HepG2 (cell line): ENCODE results near the gene DOK4. TPM values are rescaled to one million over a fixed set of nuclear protein-coding genes. Genes with fewer than 3 reads are reported as not detected.

Source experiments
- ARID4A ChIP-seq: sonication (generic); formaldehyde crosslinking; IDR thresholded peaks from 2 replicates; pipeline ENCODE4 v1.5.0; 2020; ENCODE audit warnings: mild to moderate bottlenecking, missing genetic modification reagents, borderline replicate concordance
- BATF2 ChIP-seq: sonication (generic); formaldehyde crosslinking; IDR thresholded peaks from 2 replicates; pipeline ENCODE4 v1.8.0; 2022; ENCODE audit warnings: mild to moderate bottlenecking, missing genetic modification reagents, moderate library complexity
- DNMT1 ChIP-seq: sonication (generic); formaldehyde crosslinking; IDR thresholded peaks from 2 replicates; pipeline ENCODE4 v1.5.1; 2020; ENCODE audit warnings: mild to moderate bottlenecking, missing genetic modification reagents
- GPN1 ChIP-seq: sonication (generic); formaldehyde crosslinking; IDR thresholded peaks from 2 replicates; pipeline ENCODE4 v1.5.1; 2020; ENCODE audit warnings: missing genetic modification reagents, borderline replicate concordance
- HDAC2 ChIP-seq: sonication (generic); formaldehyde crosslinking; IDR thresholded peaks from 2 replicates; pipeline ENCODE4 v1.4.0; 2020; ENCODE audit warnings: missing genetic modification reagents
- MBD4 ChIP-seq: IDR thresholded peaks from 2 replicates; pipeline ENCODE4 v1.6.1; 2012; ENCODE audit warnings: low read length, inconsistent platforms, borderline replicate concordance
- PTBP1 ChIP-seq: fragments of 200-400 bp; formaldehyde crosslinking; IDR thresholded peaks from 2 replicates; pipeline ENCODE4 v1.6.1; 2018; ENCODE audit warnings: low read length, low read depth; ENCODE audit not compliant: poor library complexity, severe bottlenecking
- ZNF12 ChIP-seq: sonication (generic); formaldehyde crosslinking; IDR thresholded peaks from 2 replicates; pipeline ENCODE4 v1.5.0; 2020; ENCODE audit warnings: missing genetic modification reagents
- ZNF121 ChIP-seq: sonication (generic); formaldehyde crosslinking; IDR thresholded peaks from 2 replicates; pipeline ENCODE4 v1.5.0; 2020; ENCODE audit warnings: mild to moderate bottlenecking, missing genetic modification reagents
- ZNF124 ChIP-seq: sonication (generic); formaldehyde crosslinking; IDR thresholded peaks from 2 replicates; pipeline ENCODE4 v1.4.0; 2020; ENCODE audit warnings: missing genetic modification reagents
- ZNF251 ChIP-seq: sonication (generic); formaldehyde crosslinking; IDR thresholded peaks from 2 replicates; pipeline ENCODE4 v1.9.0; 2021; ENCODE audit warnings: mild to moderate bottlenecking, missing genetic modification reagents
- ZNF274 ChIP-seq: sonication (generic); formaldehyde crosslinking; IDR thresholded peaks from 2 replicates; pipeline ENCODE4 v1.5.1; 2020; ENCODE audit warnings: mild to moderate bottlenecking, missing genetic modification reagents
- polyA plus RNA-seq, 8 experiments: library from polyadenylated mRNA; depleted of rRNA in 3 of 8; stranded (reverse) in 7 of 8; unstranded in 1 of 8; fragments of >200 nt; fragmentation: Illumina TruSeq in 4 of 8; extraction: Trizol in 4 of 8; gene quantifications; 2 replicates each; pipeline versions ENCODE4 v1.2.1 to v1.2.3, GENCODE V29; 2011 to 2016; ENCODE audit warnings: low read depth in 4 of 8, missing spikeins in 1 of 8, mixed read lengths in 1 of 8; ENCODE audit not compliant: insufficient read depth in 1 of 8
- total RNA-seq, 5 experiments: library from RNA; depleted of rRNA; stranded (reverse); fragments of >200 nt; fragmentation: Illumina TruSeq; extraction: Trizol; gene quantifications; 2 replicates each; pipeline ENCODE4 v1.2.3, GENCODE V29; 2016; ENCODE audit warnings: low read depth in 1 of 5
- TF ChIP-seq, protein P1 (sequence below): sonication (generic); formaldehyde crosslinking; IDR thresholded peaks from 2 replicates; pipeline ENCODE4 v1.4.0; 2020; ENCODE audit warnings: mild to moderate bottlenecking, missing genetic modification reagents
- TF ChIP-seq, protein P2 (sequence below): sonication (generic); formaldehyde crosslinking; IDR thresholded peaks from 2 replicates; pipeline ENCODE4 v1.4.0; 2020; ENCODE audit warnings: mild to moderate bottlenecking, missing genetic modification reagents
- TF ChIP-seq, protein P3 (sequence below): sonication (generic); formaldehyde crosslinking; IDR thresholded peaks from 2 replicates; pipeline ENCODE4 v1.4.0; 2020; ENCODE audit warnings: low read depth, mild to moderate bottlenecking, missing genetic modification reagents
- TF ChIP-seq, protein P4 (sequence below): sonication (generic); formaldehyde crosslinking; IDR thresholded peaks from 2 replicates; pipeline ENCODE4 v1.8.1; 2023; ENCODE audit warnings: missing genetic modification reagents, inconsistent platforms, borderline replicate concordance

The DOK4 gene
- total and polyA plus RNA-seq, 2 of the 13 experiments (the other 11 are each of a cell fraction or from before 2014, with no cell fraction given) = 52.7 to 70.0 TPM

DNA sequence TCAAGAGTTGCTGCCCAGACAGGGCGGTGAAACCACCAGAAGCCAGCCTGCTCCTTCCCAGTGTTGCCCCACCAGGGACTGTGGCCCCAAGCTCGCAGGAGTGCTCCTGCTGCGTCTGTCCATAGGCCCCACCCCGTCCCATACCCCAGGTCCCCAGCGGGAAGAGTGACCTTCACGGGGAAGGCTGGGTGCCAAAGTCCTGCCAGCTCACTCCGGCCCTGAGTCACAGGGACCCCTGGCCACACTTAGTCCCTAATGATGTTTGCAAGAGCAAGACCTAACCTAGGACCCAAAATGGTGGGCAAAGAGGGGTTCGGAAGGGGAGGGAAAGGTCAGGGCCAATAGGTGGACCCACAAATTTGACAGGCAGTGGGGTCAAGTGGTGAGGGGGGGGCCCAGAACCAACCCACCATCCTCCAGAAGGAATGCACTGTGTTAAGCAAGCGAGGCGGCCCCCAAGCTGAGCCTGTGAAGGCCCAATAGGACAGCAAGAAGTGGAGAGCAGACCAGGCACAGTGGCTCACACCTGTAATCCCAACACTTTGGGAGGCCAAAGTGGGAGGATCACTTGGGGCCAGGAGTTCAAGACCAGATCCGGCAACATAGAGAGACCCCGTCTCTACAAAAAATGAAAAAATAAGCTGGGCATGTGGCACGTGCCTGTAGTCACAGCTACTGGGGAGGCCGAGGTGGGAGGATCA, 3.3 kb downstream of the DOK4 start (continued):
- TF ChIP-seq, protein P1, sequence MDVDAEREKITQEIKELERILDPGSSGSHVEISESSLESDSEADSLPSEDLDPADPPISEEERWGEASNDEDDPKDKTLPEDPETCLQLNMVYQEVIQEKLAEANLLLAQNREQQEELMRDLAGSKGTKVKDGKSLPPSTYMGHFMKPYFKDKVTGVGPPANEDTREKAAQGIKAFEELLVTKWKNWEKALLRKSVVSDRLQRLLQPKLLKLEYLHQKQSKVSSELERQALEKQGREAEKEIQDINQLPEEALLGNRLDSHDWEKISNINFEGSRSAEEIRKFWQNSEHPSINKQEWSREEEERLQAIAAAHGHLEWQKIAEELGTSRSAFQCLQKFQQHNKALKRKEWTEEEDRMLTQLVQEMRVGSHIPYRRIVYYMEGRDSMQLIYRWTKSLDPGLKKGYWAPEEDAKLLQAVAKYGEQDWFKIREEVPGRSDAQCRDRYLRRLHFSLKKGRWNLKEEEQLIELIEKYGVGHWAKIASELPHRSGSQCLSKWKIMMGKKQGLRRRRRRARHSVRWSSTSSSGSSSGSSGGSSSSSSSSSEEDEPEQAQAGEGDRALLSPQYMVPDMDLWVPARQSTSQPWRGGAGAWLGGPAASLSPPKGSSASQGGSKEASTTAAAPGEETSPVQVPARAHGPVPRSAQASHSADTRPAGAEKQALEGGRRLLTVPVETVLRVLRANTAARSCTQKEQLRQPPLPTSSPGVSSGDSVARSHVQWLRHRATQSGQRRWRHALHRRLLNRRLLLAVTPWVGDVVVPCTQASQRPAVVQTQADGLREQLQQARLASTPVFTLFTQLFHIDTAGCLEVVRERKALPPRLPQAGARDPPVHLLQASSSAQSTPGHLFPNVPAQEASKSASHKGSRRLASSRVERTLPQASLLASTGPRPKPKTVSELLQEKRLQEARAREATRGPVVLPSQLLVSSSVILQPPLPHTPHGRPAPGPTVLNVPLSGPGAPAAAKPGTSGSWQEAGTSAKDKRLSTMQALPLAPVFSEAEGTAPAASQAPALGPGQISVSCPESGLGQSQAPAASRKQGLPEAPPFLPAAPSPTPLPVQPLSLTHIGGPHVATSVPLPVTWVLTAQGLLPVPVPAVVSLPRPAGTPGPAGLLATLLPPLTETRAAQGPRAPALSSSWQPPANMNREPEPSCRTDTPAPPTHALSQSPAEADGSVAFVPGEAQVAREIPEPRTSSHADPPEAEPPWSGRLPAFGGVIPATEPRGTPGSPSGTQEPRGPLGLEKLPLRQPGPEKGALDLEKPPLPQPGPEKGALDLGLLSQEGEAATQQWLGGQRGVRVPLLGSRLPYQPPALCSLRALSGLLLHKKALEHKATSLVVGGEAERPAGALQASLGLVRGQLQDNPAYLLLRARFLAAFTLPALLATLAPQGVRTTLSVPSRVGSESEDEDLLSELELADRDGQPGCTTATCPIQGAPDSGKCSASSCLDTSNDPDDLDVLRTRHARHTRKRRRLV (CRISPR knock-in tag) = no peak
- TF ChIP-seq, protein P2, sequence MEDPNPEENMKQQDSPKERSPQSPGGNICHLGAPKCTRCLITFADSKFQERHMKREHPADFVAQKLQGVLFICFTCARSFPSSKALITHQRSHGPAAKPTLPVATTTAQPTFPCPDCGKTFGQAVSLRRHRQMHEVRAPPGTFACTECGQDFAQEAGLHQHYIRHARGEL (CRISPR knock-in tag) = no peak
- TF ChIP-seq, protein P3, sequence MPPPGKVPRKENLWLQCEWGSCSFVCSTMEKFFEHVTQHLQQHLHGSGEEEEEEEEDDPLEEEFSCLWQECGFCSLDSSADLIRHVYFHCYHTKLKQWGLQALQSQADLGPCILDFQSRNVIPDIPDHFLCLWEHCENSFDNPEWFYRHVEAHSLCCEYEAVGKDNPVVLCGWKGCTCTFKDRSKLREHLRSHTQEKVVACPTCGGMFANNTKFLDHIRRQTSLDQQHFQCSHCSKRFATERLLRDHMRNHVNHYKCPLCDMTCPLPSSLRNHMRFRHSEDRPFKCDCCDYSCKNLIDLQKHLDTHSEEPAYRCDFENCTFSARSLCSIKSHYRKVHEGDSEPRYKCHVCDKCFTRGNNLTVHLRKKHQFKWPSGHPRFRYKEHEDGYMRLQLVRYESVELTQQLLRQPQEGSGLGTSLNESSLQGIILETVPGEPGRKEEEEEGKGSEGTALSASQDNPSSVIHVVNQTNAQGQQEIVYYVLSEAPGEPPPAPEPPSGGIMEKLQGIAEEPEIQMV = peak; percentile 72; the same call in 1 of the 2 replicates
- TF ChIP-seq ZNF251 (CRISPR knock-in tag) (no peak), BATF2 (CRISPR knock-in tag) (no peak), ZNF124 (CRISPR knock-in tag) (no peak), PTBP1 (no peak), ARID4A (CRISPR knock-in tag) (peak; percentile 72; the same call in 1 of the 2 replicates), MBD4 (no peak), ZNF12 (no peak), ZNF121 (peak; percentile 73; the same call in 1 of the 2 replicates), GPN1 (CRISPR knock-in tag) (no peak), HDAC2 (CRISPR knock-in tag) (peak; percentile 86), ZNF274 (CRISPR knock-in tag) (peak; percentile 73), DNMT1 (CRISPR knock-in tag) (no peak)
- TF ChIP-seq, protein P4, sequence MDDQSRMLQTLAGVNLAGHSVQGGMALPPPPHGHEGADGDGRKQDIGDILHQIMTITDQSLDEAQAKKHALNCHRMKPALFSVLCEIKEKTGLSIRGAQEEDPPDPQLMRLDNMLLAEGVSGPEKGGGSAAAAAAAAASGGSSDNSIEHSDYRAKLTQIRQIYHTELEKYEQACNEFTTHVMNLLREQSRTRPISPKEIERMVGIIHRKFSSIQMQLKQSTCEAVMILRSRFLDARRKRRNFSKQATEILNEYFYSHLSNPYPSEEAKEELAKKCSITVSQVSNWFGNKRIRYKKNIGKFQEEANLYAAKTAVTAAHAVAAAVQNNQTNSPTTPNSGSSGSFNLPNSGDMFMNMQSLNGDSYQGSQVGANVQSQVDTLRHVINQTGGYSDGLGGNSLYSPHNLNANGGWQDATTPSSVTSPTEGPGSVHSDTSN = no peak
